Measurements from ENCODE around the gene STRN. TPM values are rescaled to one million over a fixed set of nuclear protein-coding genes. Genes with fewer than 3 reads are reported as not detected.

The STRN gene
- 10 to 100 TPM; 20.4 to 20.8 TPM for total RNA-seq
- polyA plus RNA-seq (2013, experiment 1 of 2), result 17.5 TPM
- polyA plus RNA-seq (2013, experiment 2 of 2), result 18.8 TPM
- total RNA-seq, result 25.0 to 145 (median 67.7) reads per million in 172 experiments

GRCh38 chr2:36966370-36967235, at the start of gene STRN:
Gene STRN (minus strand): TSS chr2:36966536. CDS start chr2:36966463, 73 bp downstream.
- Histone ChIP-seq H3K4me3 (ENCODE audit: low read length) (peak within 1 kb of the TSS; percentile 86), H3K27ac (ENCODE audit: low read depth in 1 of 2, low read length in 2 of 2) (peak within 1 kb of the TSS; percentile 89 to 90), H3K36me3 (ENCODE audit: insufficient read depth, low read length) (no peaks in the 10 kb centered on the region), H3K9me3 (ENCODE audit: control insufficient read depth in 1 of 2, insufficient read depth in 1 of 2, low read length in 2 of 2) (no peaks in the 10 kb centered on the region), H3K27me3 (ENCODE audit: control insufficient read depth in 1 of 2, insufficient read depth in 2 of 2, low read length in 2 of 2) (no peaks in the 10 kb centered on the region), H3K4me1 (ENCODE audit: insufficient read depth, low read length) (peaks cover 26% of the 10 kb centered on the region)
- ChIA-PET CTCF (interaction anchor here (1.4 kb wide), 1 partner anchor 45 kb away, joined by 3 read pairs; no protein-coding TSS in a partner anchor), POLR2A (interaction anchor here (0.6 to 2.0 kb wide), 22 partner anchors 9 to 1785 kb away, joined by 3 to 16 read pairs (median 4); partner anchors contain the start of genes EIF2AK2, GALM, GPATCH11 and HEATR5B)
- peak within 1 kb of the TSS; percentile 97 for H3K27ac Mint-ChIP-seq
- H3K36me3 Mint-ChIP-seq (ENCODE audit: low read depth), result peaks cover 19% of the 10 kb centered on the region
- TF ChIP-seq CTCF (IDR thresholded peaks at IDR 0.05), result no peak
- no peaks in the 10 kb centered on the region for H3K27me3 Mint-ChIP-seq
- DNase-seq (peak; percentile 93 to 99 (median 98)), ATAC-seq (ENCODE audit: poor library complexity) (peak; percentile 88)
- no peaks in the 10 kb centered on the region for H3K9me3 Mint-ChIP-seq
- intact Hi-C loops (cut with DNase I, micrococcal nuclease), result loop anchor here (5.0 to 10.0 kb wide), 6 partner anchors 118 to 1808 kb away; partner anchors contain the start of genes ATL2 (in 1 of the 2), CEBPZ (in 1 of the 2), EIF2AK2 (in 1 of the 2) and GEMIN6 (in 1 of the 2)
- H3K4me3 Mint-ChIP-seq, result peak within 1 kb of the TSS; percentile 99
- peaks cover 58% of the 10 kb centered on the region for H3K4me1 Mint-ChIP-seq (ENCODE audit: low read depth)

- ChIA-PET POLR2A (no interaction called here), CTCF (no interaction called here)
- Histone ChIP-seq H3K9me3 (ENCODE audit: control insufficient read depth in 1 of 2, insufficient read depth in 1 of 2, low read length in 2 of 2) (no peaks in the 10 kb centered on the region), H3K27ac (ENCODE audit: low read depth in 1 of 2, low read length in 2 of 2) (no peak overlapping the region), H3K27me3 (ENCODE audit: control insufficient read depth in 1 of 2, insufficient read depth in 2 of 2, low read length in 2 of 2) (no peaks in the 10 kb centered on the region), H3K4me3 (ENCODE audit: low read length) (no peak overlapping the region), H3K4me1 (ENCODE audit: insufficient read depth, low read length) (no peaks in the 10 kb centered on the region), H3K36me3 (ENCODE audit: insufficient read depth, low read length) (peaks cover 59% of the 10 kb centered on the region)
- H3K36me3 Mint-ChIP-seq (ENCODE audit: low read depth), result peaks cover 80% of the 10 kb centered on the region
- no peaks in the 10 kb centered on the region for H3K27me3 Mint-ChIP-seq
- peaks cover 29% of the 10 kb centered on the region for H3K4me1 Mint-ChIP-seq (ENCODE audit: low read depth)
- TF ChIP-seq CTCF (IDR thresholded peaks at IDR 0.05), result no peak
- H3K4me3 Mint-ChIP-seq, result no peak overlapping the region
- peak overlapping the region; percentile 16 for H3K27ac Mint-ChIP-seq
- no peak for DNase-seq
- no peaks in the 10 kb centered on the region for H3K9me3 Mint-ChIP-seq
- intact Hi-C loops (cut with DNase I, micrococcal nuclease), result loop anchor here in 1 of 2 experiments (5.0 kb wide), 1 partner anchor 44 kb away; no protein-coding TSS in a partner anchor
- no peak for ATAC-seq (ENCODE audit: poor library complexity)
Measured at GRCh38 chr2:37013315-37013641, 46.9 kb upstream of the STRN start.

- ChIA-PET POLR2A (interaction anchor here (1.1 kb wide), 1 partner anchor 44 kb away, joined by 5 read pairs; the partner anchor contains the start of gene STRN), CTCF (interaction anchor here (1.0 kb wide), 1 partner anchor 45 kb away, joined by 3 read pairs; the partner anchor contains the start of gene STRN)
- Histone ChIP-seq H3K27ac (ENCODE audit: low read depth in 1 of 2, low read length in 2 of 2) (peak overlapping the region in 1 of 2 donors; percentile 3), H3K4me3 (ENCODE audit: low read length) (no peak overlapping the region), H3K9me3 (ENCODE audit: control insufficient read depth in 1 of 2, insufficient read depth in 1 of 2, low read length in 2 of 2) (no peaks in the 10 kb centered on the region), H3K36me3 (ENCODE audit: insufficient read depth, low read length) (peaks cover 58% of the 10 kb centered on the region), H3K27me3 (ENCODE audit: control insufficient read depth in 1 of 2, insufficient read depth in 2 of 2, low read length in 2 of 2) (no peaks in the 10 kb centered on the region), H3K4me1 (ENCODE audit: insufficient read depth, low read length) (no peaks in the 10 kb centered on the region)
- intact Hi-C loops (cut with DNase I, micrococcal nuclease), result loop anchor here in 1 of 2 experiments (5.0 kb wide), 1 partner anchor 46 kb away; no protein-coding TSS in a partner anchor
- DNase-seq (no peak), ATAC-seq (ENCODE audit: poor library complexity) (peak; percentile 29)
- Mint-ChIP-seq H3K27me3 (no peaks in the 10 kb centered on the region), H3K4me1 (ENCODE audit: low read depth) (peaks cover 29% of the 10 kb centered on the region), H3K4me3 (no peak overlapping the region), H3K36me3 (ENCODE audit: low read depth) (peaks cover 83% of the 10 kb centered on the region), H3K27ac (peak overlapping the region; percentile 58), H3K9me3 (no peaks in the 10 kb centered on the region)
- no peak for TF ChIP-seq CTCF (IDR thresholded peaks at IDR 0.05)
Measured at GRCh38 chr2:37011130-37011529, 44.8 kb upstream of the STRN start.

All from CD4-positive, alpha-beta T cell (primary cell).